Middle frontal gyrus (tissue), 1 donor: ENCODE data around the gene MCRIP2.

ENCODE experiments used
- DNase-seq: peaks from one replicate; pipeline ENCODE4 v3.0.0-alpha.2; 2015; ENCODE audit warnings: low spot score; ENCODE audit errors: extremely low spot score

The MCRIP2 gene

DNA sequence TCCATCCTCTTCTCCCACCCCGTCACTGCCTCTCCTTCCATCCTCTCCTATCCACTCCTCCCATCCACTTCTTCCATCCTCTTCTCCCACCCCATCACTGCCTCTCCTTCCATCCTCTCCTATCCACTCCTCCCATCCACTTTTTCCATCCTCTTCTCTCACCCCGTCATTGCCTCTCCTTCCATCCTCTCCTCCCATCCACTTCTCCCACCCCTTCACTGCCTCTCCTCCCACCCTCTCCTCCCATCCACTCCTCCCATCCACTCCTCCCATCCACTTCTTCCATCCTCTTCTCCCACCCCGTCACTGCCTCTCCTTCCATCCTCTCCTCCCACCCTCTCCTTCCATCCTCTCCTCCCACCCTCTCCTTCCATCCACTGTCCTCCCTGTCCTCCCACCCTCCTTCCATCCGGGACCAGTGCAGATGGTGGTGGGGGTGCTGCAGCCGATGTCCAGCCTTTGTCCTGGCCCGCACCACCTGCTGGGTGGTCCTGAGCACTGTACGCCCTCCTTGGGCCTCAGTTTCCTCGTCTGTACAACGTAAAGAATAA lies 9.7 kb upstream of the MCRIP2 start:
- DNase-seq, result no peak

DNA sequence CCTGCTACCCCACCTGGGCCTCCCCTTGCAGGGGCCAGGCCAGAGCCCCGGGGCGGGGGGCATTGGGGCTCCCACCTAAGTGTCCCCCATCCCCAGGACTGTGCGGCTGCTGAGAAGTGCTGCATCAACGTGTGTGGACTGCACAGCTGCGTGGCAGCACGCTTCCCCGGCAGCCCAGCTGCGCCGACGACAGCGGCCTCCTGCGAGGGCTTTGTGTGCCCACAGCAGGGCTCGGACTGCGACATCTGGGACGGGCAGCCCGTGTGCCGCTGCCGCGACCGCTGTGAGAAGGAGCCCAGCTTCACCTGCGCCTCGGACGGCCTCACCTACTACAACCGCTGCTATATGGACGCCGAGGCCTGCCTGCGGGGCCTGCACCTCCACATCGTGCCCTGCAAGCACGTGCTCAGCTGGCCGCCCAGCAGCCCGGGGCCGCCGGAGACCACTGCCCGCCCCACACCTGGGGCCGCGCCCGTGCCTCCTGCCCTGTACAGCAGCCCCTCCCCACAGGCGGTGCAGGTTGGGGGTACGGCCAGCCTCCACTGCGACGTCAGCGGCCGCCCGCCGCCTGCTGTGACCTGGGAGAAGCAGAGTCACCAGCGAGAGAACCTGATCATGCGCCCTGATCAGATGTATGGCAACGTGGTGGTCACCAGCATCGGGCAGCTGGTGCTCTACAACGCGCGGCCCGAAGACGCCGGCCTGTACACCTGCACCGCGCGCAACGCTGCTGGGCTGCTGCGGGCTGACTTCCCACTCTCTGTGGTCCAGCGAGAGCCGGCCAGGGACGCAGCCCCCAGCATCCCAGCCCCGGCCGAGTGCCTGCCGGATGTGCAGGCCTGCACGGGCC lies 8.9 kb upstream of the MCRIP2 start:
- no peak for DNase-seq

DNA sequence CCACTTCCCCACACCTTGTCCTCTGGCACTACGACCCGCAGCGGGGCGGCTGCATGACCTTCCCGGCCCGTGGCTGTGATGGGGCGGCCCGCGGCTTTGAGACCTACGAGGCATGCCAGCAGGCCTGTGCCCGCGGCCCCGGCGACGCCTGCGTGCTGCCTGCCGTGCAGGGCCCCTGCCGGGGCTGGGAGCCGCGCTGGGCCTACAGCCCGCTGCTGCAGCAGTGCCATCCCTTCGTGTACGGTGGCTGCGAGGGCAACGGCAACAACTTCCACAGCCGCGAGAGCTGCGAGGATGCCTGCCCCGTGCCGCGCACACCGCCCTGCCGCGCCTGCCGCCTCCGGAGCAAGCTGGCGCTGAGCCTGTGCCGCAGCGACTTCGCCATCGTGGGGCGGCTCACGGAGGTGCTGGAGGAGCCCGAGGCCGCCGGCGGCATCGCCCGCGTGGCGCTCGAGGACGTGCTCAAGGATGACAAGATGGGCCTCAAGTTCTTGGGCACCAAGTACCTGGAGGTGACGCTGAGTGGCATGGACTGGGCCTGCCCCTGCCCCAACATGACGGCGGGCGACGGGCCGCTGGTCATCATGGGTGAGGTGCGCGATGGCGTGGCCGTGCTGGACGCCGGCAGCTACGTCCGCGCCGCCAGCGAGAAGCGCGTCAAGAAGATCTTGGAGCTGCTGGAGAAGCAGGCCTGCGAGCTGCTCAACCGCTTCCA lies 8.1 kb upstream of the MCRIP2 start:
- no peak for DNase-seq

DNA sequence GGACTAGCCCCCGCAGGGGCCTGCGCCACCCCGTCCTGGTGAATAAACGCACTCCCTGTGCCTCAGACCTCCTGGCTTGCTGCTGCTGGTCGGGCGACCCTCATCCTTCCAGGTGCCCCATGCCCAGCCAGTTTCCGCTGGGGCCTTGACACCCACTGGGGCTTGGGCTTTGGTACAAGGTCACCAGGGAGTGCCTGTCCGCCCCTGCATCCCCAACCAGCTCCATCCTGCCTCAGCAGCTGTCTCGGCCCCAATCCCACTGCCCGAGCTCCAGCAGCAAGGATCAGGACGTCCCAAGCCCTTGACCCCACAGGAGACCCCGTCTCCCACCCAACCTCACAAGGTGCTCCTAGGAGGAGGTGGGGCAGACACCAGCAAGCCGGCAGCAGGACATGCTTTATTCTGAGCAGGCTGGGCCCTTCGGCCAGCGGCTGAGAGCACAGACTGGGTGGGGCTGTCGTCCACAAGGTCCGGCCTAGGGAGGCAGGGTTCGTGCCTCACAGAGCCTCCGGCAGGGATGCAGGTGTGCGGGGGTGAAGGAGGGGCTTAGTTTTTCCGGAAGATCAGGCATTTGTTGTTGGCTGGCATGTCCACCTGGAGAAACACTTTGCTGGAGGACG lies 7.5 kb upstream of the MCRIP2 start:
- no peak for DNase-seq

DNA sequence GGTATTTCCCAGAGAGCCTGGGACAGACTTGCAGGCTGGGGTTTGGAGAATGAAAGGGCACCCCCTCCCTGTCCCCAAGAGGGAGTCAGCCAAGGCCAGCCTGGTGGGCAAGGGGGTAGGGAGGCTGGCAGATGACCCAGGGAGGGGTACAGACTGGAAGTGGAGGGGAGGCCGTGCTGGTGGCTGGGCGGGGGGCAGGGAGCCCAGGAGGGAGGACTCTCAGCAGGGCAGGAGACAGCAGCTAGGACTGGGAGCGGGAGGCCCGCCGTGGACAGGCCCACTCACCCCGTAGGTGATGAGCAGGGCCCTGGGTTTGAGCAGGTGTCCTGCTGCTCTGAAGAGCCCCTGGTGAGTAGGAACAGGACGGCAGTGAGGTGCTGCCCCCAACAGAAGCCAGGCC lies 6.6 kb upstream of the MCRIP2 start:
- no peak for DNase-seq

DNA sequence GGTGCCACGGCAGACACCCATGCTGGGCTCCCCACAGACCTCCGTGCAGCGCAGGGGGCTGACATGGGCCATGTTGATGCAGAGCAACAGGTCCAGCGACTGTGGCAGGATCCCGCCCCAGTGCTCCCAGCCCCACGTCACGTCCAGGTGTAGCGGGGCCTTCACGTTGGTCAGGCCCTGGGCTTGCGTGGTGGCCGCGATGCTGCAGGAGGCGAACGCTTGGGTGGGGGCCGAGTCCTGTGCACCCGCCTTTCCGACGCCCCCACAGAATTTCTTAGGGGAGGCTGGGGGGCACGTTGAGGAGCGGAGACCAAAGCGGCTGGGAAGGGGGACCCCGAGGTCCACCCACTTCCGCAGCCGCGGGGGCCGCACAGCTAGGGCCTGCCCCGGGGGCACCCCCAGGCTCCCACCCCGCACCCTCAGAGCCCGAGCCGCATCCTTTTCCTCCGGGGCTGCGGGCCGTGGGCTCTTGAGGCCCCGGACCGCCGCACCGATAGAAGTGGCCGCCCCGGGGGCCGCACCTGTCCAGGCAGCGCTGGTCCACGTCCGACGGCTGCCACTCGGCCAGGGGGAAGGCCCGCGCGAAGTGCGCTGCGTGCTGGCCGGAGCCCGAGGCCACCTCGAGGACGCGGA lies 5.9 kb upstream of the MCRIP2 start:
- DNase-seq, result no peak

DNA sequence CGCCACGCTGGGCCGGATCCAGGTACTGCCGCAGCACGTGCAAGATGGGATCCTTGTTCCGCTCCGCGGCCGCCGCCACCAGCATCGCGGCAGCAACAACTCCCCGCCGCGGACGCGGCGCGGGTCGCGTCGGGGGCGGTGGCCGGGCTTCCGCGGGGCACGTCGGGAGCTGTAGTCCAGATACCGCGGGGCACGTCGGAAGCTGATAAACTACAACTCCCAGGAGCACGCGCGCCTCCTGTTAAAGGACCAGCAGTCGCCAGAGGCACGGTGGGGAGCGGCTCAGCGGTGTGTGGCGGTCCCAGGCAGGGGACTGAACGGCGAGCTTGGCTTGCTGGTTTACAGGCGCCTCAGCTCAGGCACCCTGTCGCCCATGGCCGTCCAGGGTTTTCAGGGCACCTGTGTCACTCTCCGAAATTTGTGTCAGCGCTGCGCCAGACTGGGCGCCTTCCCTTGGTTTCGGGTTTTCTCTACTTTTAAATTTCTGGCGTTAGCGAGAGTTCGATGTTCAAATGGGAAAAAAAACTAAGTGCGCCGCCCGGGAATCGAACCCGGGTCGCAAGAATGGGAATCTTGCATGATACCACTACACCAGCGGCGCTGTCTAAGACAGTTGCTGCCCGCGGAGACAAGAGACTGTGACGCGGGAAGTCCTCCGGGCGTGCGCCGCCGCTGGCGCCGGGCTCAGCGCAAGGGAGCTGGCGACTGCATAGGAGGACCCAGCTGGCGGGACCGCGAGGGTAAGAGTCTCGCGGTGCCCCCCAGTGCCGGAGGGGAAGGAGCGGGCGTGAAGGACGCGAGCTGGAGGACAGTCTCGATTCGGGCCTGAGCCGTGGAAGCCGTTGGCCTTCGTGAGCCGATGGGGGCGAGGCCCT lies 5.2 kb upstream of the MCRIP2 start, which contains the start of gene METTL26:
TSS of gene METTL26 (minus strand) at position 100 of the 875 bp plus-strand sequence. CDS start at position 85, 15 bp downstream.
- DNase-seq, result peak; percentile 91

DNA sequence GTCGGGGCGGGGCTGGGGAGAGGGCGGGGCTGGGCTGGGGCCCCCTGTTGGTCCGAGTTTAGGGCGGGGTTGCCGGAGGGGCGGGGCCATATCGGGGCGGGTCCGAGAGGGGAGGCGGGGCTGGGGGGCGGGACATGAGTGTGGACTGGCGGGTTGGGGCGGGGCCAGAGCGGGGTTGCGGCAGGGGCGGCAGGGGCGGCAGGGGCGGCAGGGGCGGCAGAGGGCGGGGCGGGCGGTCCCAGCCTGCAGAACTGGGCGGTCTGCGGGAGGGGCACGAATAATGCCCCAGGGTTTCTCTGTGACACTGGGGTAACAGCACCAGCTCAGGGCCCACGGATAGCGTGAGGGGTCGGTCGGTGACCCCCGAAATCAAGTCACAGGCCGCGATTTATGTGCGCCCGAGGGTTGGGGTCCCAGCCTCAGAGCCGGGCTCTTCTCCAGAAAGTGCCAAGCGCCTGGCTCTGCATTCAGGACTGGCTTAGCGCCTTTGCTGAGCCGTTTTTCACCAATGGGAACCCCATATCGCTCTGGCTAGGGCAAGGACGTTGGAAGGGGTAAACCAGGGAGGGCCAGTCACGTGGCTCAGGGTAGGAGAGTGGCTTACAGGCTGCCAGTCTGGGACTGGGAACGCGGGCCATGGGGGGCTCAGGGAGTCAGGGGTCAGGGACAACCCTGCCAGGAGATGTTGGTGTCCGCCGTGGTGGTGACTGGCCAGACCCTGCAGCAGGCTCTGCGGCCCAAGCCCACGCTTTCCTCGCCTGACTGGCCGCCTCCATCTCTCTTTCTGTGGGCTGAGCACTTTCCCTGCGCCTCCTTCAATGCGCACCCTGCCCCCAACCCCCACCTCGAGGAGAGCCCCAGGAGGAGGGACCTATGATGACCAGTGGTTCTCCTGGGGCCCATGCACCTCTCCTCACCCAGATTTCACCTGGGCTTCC lies 4.3 kb upstream of the MCRIP2 start:
- no peak for DNase-seq

DNA sequence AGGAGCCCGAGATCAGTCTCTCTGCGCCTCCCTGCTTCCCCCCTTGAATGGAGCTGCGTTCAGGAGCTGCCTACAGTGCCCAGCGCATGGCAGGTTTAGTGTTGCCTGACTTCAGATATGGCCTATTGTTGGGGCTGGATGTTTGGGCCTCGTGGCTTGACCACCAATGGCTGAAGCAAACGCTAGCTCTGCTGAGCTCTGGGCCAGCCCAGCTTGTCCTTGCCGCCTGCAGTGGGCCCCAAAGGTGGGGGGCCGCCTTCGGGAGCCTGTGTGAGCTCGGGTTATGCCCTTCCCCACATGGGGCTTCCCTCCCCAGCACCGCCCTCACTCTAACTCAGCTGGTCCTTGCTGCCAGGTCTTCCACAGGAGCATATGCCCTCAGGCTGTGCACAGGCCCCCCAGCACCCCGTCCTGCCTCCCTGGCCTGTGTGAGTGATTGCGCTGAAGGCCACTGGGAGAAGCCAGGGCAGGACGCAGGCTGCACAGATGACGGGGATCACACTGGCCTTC lies 3.5 kb upstream of the MCRIP2 start:
- no peak for DNase-seq

DNA sequence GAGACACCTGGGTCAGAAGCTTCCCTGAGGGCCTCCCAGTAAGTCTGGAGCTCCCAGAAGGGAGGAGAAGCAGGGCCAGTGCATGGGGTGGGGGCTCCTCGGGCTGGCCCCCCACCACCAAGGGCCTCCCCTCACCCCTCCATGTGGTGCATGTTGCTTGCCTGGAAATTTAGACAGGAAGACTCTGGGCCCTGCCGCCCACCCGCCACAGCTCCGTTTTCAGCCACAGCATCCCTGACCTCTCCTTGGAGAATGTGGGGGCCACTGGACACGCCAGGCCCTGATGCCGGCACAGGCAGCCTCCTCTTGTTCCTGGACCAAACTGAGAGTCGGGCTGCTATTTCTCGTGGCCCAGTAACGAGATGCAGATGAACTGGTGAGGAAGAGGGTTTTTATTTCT lies 2.8 kb upstream of the MCRIP2 start:
- no peak for DNase-seq

DNA sequence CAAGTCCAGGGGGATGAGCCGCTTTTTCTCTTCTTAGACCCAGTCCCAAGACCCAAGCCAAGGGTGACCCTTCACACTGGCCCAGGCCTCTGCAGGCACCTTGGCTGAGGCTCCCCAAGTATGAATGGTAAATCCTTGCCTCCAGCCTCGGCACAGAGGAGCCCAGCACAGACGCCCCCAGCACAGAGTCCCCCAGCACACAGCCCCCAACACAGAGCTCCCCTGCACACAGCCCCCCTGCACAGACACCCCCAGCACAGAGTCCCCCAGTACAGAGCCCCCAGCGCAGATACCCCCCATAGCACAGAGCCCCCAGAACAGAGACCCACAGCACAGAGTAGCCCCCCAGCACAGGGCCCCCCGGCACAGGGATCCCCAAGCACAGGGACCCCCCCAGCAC lies 1.0 kb upstream of the MCRIP2 start:
- no peak for DNase-seq

DNA sequence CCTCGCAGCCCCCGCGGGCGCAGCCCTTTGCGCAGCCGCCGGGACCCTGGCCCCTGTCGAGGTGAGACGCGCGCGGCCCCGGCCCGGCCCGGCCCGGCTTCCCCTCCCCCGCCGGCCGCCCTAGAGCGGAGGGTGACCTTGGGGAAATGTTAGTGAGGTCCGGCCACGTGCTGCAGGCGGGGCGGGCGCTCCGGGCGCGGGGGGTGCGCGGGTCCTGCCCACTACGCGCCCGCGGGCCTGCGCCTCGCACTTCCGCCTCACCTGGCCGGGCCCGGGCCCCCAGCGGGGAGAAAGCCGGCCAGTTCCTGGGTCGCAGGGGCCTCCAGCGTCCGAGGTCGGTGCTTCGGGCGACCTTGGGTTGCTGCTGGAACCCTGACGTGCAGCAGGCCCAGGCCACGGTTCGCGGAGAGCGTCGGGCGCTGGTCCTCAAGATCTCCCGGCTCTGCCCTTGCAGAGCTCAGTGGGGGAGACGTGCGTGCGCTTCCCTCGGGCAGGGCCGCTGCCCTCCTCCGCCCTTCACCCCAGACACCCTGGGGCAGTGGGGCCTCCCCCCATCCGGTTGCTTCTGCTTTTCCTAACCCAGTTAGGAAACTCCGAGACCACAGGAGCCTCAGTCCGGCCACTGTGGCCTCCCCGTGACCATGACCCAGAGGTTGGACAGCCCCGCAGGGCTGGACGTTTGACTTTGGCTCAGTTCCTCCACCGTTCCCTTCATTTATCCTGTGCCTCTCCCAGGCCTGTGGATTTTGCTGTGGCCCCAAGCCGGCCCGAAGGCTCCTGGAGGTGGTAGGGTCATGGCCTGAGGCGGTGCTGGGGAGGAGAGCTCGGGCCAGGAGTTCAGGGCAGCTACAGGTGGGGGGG lies 791 bp downstream of the MCRIP2 start:
- no peak for DNase-seq

DNA sequence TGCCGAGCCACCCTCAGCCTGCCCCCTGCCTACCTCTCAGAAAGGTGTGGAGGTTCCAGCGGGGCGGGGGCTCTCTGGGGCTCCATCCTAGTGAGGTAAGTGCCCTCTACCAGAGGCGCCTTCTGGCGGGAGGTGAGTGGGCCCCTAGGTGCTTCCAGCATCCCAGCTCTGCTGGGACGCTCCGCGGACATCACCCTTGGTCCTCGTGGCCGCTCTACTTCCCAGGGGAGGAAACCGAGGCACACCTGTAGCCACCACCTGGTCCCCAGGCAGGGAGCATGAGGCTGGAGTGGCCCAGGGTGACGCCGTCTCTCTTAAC lies 1.4 kb downstream of the MCRIP2 start:
- no peak for DNase-seq

DNA sequence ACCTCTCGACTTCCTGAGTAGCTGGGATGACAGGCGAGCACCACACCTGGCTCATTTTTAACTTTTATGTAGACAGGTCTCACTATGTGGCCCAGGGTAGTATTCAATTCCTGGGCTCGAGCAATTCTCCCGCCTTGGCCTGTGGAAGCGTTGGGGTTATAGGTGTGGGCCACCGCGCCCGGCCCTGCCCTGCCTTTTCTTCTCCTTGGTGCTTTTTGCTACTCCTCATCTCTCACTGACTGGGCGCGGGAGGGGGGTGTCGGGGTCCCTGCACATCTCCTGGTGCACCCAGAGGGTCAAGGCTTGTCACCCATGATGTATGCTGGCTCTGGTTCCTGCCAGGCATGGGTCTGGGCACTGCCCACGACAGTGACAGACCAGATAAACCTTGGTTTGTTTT lies 2.9 kb downstream of the MCRIP2 start:
- DNase-seq, result no peak

DNA sequence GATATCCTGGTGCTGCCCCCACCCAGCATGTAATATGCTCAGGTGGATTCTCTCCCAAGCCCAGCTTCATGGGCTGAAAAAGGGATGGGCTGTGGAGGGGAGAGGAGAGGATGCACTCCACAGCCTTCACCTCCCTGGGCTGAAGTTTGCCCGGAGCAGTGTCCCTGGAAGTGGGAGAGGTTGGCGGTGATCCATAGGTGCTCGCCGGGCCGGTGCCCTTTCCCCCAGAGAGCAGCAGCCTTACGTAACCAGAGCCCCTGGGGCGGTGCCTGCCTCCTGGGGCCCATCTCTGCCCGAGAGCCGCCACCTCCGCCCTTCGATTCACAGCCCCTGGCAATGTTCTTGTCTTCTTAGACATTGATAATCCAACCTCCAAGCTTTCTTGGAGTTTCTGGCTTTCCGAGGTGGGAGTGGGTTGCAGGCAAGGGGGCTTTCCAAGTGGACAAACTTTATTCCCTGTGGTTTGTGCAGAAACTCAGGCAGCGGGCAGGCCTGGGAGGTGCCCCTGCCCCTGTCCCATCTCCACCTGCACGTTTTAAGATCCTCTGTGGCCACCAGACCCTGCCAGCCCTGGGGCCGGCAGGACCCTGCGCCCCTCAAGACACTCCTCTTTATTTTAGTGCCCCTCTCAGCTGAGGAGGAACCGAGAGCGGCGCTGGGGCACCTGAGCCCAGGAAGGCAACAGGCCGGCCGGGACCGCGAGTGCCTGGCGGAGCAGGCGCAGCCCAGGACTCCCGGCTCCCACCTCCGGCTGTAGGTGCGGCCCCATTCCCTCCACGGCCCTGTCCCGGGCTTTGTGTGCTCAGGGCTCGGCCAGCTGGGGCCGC lies 4.4 kb downstream of the MCRIP2 start:
- DNase-seq, result no peak

DNA sequence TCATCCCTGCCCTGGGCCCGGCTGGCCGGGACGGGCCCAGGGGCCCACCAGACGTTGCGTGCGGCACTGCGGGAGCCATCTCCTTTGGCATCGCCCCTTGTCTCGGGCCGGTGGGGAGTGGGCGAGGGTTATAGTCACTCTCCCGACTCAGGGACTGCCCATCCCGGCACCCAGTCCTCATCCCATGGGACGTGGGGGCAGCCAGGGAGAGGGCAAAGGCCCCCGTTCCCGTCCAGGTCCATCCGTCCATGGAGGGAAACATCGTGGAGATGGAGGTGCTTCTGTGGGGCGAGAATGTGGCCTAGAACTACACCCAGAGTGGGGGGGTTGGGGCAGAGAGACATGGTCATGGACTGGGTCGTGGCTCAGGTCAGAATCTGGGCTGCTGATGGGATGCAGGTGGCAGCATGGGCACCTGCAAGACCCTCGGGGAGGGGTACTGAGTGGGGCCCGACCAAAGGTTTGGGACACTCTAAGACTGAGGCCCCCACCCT lies 5.1 kb downstream of the MCRIP2 start:
- DNase-seq, result no peak

DNA sequence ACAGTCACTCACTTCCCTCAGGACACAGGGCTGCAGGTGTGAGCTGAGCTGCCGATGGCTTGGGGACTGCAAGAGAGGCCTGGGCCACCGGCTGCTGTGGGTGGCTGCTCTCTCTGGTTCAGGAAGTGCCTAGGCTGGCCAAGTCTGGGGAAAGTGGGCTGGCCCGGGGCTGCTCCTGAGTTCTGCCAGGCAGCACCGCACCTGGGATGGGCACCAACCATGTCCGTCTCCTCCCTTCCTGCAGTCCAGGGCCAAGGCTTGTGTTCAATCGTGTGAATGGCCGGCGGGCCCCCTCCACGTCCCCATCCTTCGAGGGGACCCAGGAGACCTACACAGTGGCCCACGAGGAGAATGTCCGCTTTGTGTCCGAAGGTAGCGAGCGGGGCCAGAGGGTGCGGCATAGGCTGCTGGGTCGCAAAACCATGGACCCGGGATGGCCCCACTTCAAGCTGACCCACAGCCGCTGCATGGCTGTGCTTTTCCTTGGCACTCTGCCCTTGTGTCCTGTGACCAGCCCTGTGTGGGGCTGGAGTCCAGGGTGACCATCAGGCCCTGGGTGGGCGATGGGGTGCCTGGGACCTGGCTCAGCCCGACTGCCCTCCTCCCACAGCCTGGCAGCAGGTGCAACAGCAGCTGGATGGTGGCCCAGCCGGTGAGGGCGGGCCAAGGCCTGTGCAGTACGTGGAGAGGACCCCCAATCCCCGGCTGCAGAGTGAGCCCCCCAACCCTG lies 5.7 kb downstream of the MCRIP2 start:
- DNase-seq, result no peak
